ENCODE data around the gene RBKS.

RBKS gene

DNA sequence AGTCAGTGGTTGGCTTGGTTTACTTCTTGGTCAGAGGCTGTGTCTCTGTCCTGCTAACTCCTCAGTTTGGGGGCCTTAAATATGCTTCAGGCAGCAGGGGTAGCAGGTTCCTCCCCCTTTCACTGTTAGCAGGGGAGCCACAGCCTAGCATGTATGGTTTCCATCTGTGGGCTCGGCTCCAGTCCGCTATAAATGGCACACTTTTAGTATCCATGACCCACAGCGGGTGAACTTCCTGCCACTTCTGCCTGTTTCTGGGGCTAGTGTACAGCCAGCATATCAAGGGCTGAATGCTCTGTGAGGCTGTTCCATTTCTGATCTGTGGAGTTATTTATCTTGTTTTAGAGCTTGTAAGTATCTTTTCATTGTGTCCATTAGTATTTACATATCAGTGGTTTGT lies 60.4 kb downstream of the RBKS start:
- no peak for DNase-seq

- DNase-seq: no peak
Measured at GRCh38 chr2:27828305-27828704, 61.9 kb downstream of the RBKS start.

DNA sequence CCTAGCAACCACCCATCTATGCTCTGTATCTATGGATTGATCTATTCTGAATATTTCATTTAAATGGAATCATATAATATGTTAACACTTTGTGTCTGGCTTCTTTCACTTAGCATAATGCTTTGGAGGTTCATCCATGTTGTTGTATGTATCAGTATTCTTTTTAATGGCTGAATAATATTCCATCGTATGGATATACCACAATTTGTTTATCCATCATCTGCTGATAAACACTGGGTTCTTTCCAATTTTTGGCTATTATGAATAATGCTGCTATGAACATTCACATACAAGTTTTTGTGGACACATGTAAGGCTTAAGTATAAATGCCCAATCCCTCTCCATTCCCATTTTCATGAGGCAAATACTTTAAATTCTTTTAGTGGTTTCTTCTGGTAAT lies 65.8 kb downstream of the RBKS start:
- no peak for DNase-seq

GRCh38 chr2:27823569-27823968 lies 66.6 kb downstream of the RBKS start:
- DNase-seq: no peak

- DNase-seq: no peak
Measured at GRCh38 chr2:27823135-27823534, 67.1 kb downstream of the RBKS start.

DNA sequence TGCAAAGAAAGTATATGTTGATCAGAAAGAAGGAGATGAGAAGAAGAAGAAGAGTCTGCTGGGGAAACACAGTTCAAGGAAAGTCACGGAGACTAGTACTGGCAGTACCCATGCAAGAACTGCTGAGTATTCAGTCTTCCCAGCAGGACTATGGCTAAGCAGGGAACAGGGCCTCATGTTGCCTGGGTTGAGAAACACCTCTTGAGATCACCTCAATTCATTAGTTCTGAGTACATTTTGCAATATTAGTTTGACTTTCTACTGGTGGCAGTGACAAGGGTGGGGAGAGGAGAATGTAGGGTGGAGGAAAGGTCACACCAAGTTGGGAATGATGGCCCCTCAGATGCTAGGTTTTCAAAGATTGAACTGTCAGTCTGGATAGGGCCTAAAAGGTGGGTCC lies 68.1 kb downstream of the RBKS start:
- DNase-seq: no peak

DNA sequence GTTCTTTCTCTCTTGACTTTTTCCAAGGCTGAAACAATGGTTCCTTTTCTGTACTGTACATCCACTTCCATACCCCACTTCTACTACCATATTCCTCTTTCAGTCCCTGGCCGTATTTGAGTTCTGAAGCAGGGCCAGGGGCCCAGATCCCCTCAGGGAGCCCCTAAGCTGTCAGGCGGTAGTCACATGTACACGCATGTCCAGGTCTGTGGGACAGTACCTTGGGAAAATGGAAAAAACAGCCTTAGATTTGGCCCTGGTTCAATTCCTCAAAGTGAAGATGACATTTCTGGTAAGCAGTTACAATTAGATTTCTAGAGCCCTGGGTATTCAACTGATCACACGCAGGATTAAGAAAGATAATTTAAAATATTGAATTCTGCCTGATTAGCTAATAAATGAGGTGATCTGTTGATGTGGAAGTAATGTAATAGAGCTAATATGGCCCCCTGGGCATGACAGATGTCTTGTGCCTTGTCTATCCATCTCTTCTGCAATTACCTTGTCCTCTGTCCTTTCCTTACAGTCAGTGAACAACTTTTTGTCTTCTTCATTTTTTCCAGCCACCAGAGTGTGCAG lies 74.2 kb downstream of the RBKS start:
- DNase-seq: no peak

DNA sequence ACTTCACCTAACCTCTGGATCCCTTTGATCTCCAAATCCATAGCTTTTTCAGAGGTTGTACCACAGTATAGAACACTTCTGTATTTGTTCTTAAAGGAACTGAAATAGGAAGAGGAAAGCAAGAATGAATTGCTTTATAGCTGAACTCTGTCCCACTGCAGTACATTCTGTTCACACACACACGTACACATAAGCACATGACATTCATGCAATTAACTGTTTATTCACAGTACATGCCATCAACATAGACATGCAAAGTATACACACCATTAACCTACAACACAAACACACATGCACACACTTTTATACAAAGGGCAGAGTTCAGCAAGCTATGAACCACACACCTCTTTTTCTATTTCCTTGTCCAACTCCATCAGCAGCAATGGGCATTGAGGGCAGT lies 75.4 kb downstream of the RBKS start:
- no peak for DNase-seq

GRCh38 chr2:27811768-27812167 lies 78.4 kb downstream of the RBKS start:
- DNase-seq: no peak

- DNase-seq: no peak
Measured at GRCh38 chr2:27810455-27810854, 79.7 kb downstream of the RBKS start.

- DNase-seq: no peak
Measured at GRCh38 chr2:27809761-27810241, 80.4 kb downstream of the RBKS start.

DNA sequence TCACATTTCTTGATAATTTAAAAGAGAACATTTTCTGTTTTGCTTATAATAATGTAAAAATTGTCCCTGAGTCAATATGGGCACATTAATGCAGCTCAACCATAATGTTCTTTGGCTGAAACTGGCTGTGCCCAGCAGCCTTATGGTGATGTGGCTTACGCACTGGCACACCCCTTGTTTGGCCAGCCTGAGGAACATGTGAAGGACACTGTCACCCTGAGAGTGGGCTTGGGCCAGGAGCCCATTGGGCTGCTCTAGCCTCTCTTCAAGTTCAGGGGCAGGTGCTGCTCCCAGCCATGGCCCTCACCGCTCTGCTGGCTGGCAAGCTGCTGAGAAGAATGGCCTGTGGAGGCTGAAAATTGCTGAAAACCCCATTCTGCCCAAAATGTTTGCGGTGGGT lies 81.2 kb downstream of the RBKS start:
- DNase-seq: no peak

- no peak for DNase-seq
Measured at GRCh38 chr2:27808418-27808817, 81.8 kb downstream of the RBKS start.

DNA sequence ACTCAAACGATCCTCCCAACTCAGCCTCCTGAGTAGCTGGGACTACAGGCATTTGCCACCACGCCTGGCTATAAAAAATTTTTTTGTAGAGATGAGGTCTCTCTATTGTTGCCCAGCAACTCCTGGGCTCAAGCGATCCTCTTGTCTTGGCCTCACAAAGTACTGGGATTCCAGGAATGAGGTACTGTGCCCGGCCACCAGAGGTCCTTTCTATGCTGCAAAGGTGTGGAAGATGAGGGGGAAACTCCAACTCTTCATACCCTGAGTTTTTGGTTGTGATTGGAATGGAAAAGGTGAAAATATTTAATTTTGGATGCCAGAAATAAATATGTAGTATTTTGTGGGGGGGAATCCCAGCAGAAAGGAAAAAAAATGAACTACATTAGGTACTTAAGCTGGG lies 82.7 kb downstream of the RBKS start:
- no peak for DNase-seq

DNA sequence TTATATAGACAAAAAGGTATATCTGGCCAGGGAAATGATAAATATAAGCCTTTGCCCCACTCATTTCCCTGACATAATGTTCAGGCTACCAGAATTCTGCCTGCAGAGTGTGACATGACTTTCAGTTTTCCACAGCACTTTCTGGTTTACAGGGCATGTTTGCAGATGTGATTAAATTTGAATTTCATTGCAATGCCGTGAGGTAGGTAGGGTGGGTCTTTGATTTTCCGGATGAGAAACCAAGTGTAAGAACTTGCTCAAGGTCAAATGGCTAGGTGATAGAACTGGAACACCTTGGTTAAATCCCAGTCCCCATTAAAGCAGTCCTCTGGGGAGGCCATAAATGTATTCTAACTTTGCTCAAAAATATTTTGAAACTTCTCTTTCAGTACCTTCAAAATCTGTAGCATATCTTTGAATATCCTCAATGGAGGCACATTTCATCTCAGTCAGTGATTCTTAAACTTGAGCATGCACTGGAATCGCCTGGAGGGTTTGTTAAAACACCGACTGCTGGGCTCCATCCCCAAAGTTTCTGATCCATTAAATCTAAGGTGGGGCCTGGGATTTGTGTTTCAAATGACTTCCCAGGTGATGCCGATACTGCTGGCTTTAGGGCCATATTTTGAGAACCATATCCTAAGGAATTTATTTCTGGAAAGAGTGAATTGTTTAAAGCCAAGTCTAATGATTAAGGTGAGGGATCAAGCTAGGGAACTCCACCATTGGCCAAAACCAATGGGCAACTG lies 83.7 kb downstream of the RBKS start:
- no peak for DNase-seq

- no peak for DNase-seq
Measured at GRCh38 chr2:27805180-27805579, 85.0 kb downstream of the RBKS start.

GRCh38 chr2:27804146-27804545 lies 86.0 kb downstream of the RBKS start:
- DNase-seq: no peak

DNA sequence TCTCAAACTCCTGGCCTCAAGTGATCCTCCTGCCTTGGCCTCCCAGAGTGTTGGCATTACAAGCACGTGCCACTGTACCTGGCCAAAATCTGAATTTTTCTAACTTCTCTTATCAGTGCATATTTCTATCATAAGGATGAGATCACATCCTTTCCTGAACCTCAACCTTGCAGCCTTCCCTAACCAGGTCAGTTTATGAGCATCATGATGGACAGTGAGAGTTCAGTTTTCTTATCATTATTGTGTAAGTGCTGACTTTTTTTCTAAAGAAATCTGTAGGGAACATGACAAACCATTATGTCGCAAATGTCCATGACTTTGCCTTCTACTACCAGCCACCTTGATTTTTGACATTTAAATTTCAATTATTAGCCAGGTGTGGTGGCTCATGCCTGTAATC lies 87.1 kb downstream of the RBKS start:
- no peak for DNase-seq

GRCh38 chr2:27802547-27802946 lies 87.6 kb downstream of the RBKS start:
- DNase-seq: no peak

GRCh38 chr2:27800856-27801255 lies 89.3 kb downstream of the RBKS start:
- no peak for DNase-seq

DNA sequence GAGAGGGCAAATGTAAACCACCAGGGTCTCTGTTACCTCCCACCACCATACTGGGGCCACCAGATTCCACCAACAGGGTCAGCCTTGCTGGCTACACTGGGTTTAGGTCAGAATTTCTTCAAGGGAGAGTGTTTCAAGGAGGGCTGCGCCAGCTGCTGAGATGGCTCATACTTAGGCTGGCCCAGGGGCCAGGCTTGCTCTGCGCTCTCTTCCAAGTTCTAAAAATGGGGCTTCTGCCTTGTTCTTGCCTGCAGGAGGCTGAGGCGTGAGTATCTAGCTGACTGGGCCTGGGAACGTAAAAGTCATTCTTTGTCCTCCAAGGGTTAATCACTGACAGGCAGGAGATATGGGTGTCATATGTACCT lies 90.6 kb downstream of the RBKS start:
- DNase-seq: no peak

DNA sequence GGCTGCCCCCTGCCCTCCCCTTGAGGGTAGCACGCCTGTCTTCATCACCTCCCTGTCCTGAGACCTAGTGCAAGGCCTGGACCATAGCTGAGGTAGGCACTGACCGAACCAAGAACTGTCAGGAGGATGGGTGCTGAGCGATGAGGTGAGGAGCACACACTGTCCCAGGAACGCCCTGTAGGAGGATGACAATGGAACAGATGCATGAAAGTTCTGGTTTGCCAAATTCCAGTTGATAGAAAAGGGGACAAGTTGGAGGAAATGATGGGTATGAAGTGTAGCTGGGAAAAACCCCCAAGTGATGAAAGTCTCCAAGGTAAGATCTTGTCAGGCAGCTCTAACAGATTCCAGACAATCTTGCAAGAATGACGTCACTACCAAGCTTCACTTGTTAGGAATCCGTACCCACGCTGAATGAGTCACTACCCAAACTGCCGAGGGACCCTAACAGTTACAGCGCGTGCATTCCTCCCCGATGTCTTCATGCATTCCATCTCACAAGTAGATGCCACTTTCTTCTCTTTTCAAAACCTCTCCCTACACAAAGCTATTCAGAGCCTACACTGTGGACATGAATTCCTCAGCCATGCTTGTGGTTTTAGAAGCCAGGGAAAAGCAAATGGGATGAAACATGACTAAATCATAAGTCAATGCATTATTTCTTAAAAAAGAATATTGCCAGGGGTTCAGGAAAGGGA lies 91.1 kb downstream of the RBKS start:
- no peak for DNase-seq

DNA sequence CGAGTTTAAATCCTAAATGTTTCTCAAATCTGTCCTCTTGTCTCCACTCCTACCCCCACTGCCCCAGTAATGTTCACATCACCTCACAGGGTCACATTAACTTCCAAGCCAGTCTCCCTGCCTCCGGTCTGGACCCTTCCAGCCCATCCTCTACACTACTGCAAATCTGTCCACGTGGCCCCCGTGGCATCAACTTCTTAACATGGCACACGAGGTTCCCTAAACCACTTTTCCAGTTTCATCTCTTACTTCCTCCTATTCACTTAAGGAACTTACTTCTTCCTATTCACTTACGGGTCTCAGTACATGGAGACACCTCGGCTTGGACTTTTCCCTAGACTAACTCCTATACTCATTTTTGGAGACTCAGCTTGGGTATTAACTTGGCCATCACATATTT lies 91.7 kb downstream of the RBKS start:
- no peak for DNase-seq

DNA sequence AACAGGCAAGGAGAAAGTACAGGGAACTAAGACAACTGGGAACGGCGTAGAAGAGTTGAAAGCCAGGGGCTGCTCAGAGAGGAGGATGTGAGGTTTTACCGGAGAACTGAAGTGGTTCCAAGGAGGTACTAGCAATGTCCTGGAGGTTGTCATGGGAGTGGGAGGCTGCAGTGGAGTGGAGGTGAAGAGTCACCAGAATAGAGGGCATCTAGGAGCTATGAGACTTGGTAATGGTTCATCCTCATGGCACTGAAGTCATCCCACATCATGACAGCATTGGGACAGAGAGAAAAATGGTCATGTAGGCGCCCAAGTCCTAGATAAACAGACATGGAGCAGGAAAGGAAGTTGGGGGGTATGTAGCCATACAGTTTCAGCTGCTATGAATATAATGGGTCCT lies 92.3 kb downstream of the RBKS start:
- no peak for DNase-seq
